HUES6 (cell line): ENCODE results near the gene C1orf50.

Experiments
- H3K27ac ChIP-seq: 2 replicates; pipeline ENCODE4 v1.7.0; 2013; ENCODE audit warnings: low read depth, mild to moderate bottlenecking, low read length, inconsistent platforms
- H3K27me3 ChIP-seq: 2 replicates; pipeline ENCODE4 v1.6.1; 2013; ENCODE audit warnings: low read length; ENCODE audit not compliant: control insufficient read depth, insufficient read depth
- H3K36me3 ChIP-seq: 2 replicates; pipeline ENCODE4 v1.6.1; 2013; ENCODE audit warnings: low read length; ENCODE audit not compliant: control insufficient read depth, insufficient read depth
- H3K4me1 ChIP-seq: 2 replicates; pipeline ENCODE4 v1.6.1; 2013; ENCODE audit warnings: low read length; ENCODE audit not compliant: control insufficient read depth, insufficient read depth
- H3K4me3 ChIP-seq: 2 replicates; pipeline ENCODE4 v1.5.1; 2013; ENCODE audit warnings: low read depth, low read length
- H3K9ac ChIP-seq: one replicate; pipeline ENCODE4 v1.6.1; 2013; ENCODE audit warnings: mild to moderate bottlenecking, low read length
- H3K9me3 ChIP-seq: 2 replicates; pipeline ENCODE4 v1.6.1; 2013; ENCODE audit warnings: low read depth, low read length; ENCODE audit not compliant: control insufficient read depth, insufficient read depth

The C1orf50 gene

DNA sequence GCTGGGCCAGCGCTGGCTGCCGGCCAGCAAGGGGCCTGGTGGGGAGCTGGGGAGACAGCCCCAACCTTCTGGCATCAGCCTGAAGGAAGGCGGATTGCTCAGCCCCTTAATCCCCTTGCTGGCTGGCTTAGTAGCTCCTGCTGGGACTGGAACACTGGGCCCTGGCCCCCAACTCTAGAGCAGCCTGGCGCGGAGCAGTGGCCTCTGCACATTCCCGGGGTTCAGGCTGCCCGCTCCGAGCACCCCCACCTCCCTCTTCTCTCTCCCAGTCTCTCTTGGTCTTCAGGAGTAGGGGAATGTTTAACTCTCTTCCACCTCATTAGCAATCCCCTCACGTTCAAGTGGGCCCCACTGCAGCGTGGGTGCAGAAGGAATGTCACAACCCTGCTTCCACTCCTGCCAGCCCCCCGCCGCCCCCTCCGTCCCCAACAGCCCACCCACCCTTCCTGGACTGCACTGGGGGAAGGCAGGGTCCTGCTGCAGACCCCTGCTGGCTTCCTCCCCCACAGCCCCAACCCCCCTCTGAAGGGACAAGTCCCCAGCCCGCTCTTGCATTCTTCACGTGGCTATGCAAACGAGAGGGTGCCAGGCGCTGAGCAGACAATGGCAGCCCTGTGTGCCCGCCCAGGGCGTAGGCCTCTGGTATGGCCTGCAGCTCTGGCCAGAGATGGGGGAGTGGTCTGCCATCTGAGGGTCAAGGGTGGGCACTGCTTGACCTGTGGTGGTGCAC, 26.0 kb upstream of the C1orf50 start:
- no peak overlapping the region for H3K4me3 ChIP-seq
- no peak overlapping the region; the same call in 1 of the 2 replicates for H3K27ac ChIP-seq
- H3K9ac ChIP-seq = peak overlapping the region; percentile 15
- no peaks in the 10 kb centered on the region for H3K9me3 ChIP-seq
- H3K27me3 ChIP-seq = no peaks in the 10 kb centered on the region
- H3K36me3 ChIP-seq = peaks cover 6% of the 10 kb centered on the region
- peaks cover 43% of the 10 kb centered on the region for H3K4me1 ChIP-seq

DNA sequence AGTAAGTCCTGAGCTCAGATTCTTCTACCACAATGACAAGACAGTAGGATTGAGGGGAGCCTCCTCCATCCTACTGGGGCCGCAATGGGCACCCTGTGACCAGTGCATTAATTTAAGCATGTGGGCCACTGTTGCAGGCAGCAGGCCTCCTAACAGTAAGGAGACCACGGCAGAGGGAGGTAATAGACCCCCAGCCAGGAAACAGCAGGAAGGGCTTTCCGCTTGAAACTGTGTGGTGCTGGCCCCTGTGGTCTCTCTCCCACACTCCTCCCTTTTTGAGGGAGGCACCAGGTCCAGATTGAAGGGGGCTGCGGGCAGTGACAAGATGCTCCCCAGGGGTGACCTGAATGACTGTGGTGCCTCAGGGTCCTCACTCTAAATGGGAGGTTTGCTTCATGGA, 25.3 kb upstream of the C1orf50 start:
- H3K4me3 ChIP-seq = no peak overlapping the region

DNA sequence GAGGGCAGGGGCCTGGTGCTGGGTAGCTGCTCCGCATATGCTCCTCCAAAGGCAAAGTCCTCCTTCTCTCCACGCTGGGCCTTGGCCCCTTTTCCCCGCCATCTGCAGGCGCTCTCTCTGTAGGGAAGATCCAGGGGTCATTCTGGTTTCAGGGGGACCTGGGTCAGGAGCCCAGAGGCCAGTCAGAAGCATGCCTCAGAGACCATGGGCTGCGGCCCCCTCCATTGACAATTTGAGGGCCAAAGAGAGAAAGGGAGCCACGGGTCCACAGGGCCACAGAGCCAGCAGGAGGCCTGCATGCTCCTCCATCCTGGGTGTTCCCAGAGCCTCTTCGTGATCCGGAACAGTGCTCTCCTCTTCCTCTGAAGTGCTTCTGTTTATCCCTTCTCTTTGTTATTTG, 24.9 kb upstream of the C1orf50 start:
- Histone ChIP-seq H3K4me1 (peaks cover 41% of the 10 kb centered on the region), H3K27ac (no peak overlapping the region), H3K4me3 (no peak overlapping the region), H3K9me3 (no peaks in the 10 kb centered on the region), H3K36me3 (peaks cover 16% of the 10 kb centered on the region), H3K27me3 (no peaks in the 10 kb centered on the region), H3K9ac (no peak overlapping the region)

More for the DNA sequence above, 25.3 kb upstream of the C1orf50 start:
- peaks cover 13% of the 10 kb centered on the region for H3K36me3 ChIP-seq
- H3K27me3 ChIP-seq = no peaks in the 10 kb centered on the region
- peaks cover 41% of the 10 kb centered on the region for H3K4me1 ChIP-seq
- H3K9me3 ChIP-seq = no peaks in the 10 kb centered on the region
- peak overlapping the region; percentile 15 for H3K9ac ChIP-seq
- no peak overlapping the region for H3K27ac ChIP-seq

DNA sequence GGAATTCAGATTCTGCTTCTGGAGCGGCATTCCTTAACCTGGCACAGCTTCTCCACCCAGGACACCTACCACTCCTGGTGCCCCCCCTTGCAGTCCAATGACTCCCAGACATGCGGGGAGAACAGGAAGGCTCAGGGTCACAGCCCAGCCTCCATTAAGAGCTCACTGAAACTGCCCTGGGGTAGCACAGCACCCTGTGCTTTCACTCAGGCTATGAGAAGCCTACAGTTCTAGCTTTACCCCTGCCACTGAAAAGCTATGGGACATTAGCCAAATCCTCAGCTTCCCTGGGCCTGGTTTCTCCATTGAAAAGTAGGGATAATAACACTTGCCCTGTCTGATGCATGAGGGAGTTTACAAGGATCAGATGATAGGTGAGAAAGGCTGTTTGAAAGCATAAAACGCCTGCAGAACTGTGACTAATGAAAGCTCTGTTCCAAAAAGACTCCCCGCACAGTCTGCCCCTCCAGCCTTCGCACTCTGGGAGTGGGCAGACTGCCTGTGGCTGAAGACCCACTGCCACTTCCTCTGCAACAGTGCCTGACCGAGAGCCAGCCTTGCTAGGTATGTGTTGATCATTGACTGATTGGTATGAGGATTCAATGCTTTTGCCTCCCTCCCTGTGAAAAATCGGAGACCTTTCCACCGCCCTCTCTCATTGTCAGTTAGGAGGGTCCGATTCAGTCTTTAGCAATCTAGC, 24.3 kb upstream of the C1orf50 start:
- no peaks in the 10 kb centered on the region for H3K9me3 ChIP-seq
- peaks cover 22% of the 10 kb centered on the region for H3K36me3 ChIP-seq
- H3K27me3 ChIP-seq = no peaks in the 10 kb centered on the region
- no peak overlapping the region for H3K4me3 ChIP-seq
- H3K4me1 ChIP-seq = peaks cover 41% of the 10 kb centered on the region
- no peak overlapping the region for H3K27ac ChIP-seq
- no peak overlapping the region for H3K9ac ChIP-seq

DNA sequence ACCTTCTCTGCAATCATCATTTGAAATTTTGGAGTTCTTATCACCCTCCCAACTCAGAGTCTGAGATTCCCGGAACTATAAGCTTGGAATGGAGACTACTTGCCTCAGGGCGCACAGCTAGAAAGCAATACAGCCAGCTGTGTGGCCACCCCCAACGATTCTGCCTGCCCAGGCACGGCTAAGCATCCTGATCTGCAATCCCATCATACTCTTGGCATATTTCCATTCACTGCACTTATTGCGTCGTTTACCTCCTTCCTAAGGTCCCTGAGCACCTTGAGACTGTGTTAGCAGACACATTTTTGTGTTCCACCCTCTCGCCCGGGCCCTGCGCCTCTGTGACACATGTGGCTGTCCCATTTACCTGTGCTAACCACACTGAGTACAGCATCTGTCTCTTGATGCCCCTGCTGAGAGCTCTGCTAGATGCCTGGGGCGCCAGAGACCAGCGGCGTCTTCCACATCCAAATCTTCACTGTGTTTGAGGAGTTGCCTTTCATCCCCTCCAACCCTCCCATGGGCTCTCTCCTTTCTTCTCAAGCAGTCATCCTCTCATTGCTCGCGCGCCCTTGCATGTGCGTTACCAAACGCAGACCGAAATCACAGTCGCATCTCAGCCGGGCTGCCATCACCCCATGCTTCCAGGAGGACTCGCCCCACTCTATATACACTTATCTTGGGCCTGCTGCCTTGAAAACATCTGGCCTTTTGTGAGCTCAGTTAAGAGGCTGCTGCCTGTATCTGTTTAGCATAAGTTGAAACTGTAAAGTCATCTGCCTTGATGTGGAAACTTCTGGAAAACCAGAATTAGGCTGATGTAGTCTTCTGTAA, 23.5 kb upstream of the C1orf50 start:
- H3K27ac ChIP-seq = no peak overlapping the region
- H3K36me3 ChIP-seq = peaks cover 30% of the 10 kb centered on the region
- H3K27me3 ChIP-seq = no peaks in the 10 kb centered on the region
- no peak overlapping the region for H3K9ac ChIP-seq
- no peaks in the 10 kb centered on the region for H3K9me3 ChIP-seq
- peaks cover 41% of the 10 kb centered on the region for H3K4me1 ChIP-seq
- no peak overlapping the region for H3K4me3 ChIP-seq

DNA sequence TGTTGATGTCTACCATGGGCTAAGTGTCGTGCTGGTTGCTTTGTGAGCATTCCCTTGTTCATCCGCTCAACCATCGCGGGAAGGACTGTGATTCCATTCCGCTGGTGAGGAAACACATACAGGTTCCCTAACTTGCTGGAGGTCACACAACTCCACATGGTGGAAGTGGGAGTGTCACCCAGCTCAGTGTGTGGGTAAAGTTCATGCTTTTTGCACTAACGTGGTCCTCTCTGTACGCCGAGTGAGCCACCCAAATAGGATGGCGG, 23.0 kb upstream of the C1orf50 start:
- Histone ChIP-seq H3K4me1 (peaks cover 36% of the 10 kb centered on the region), H3K27ac (no peak overlapping the region), H3K4me3 (no peak overlapping the region), H3K27me3 (no peaks in the 10 kb centered on the region), H3K36me3 (peaks cover 35% of the 10 kb centered on the region), H3K9me3 (no peaks in the 10 kb centered on the region), H3K9ac (no peak overlapping the region)

DNA sequence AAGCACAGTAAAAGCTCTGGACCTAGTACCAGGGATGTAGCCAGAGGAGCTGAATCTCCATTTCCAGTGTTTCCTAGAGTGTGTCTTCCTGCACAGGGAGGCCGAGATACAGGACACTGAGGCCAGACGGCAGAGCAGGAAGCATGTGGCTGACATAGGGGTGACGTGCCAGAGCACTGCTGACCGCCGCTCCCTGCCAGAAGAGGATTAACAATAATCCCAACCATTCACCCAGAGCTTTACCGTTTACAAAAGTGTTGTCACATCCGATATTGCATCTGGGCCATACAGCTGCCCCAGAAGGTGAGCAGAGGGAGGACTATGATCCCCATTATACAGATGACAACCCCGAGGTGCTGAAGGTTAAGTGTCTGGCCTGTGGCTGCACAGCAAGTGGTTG, 21.2 kb upstream of the C1orf50 start:
- peaks cover 20% of the 10 kb centered on the region for H3K4me1 ChIP-seq
- H3K27me3 ChIP-seq = no peaks in the 10 kb centered on the region
- no peak overlapping the region for H3K4me3 ChIP-seq
- H3K36me3 ChIP-seq = peaks cover 48% of the 10 kb centered on the region
- no peak overlapping the region for H3K27ac ChIP-seq
- H3K9me3 ChIP-seq = no peaks in the 10 kb centered on the region
- no peak overlapping the region for H3K9ac ChIP-seq

DNA sequence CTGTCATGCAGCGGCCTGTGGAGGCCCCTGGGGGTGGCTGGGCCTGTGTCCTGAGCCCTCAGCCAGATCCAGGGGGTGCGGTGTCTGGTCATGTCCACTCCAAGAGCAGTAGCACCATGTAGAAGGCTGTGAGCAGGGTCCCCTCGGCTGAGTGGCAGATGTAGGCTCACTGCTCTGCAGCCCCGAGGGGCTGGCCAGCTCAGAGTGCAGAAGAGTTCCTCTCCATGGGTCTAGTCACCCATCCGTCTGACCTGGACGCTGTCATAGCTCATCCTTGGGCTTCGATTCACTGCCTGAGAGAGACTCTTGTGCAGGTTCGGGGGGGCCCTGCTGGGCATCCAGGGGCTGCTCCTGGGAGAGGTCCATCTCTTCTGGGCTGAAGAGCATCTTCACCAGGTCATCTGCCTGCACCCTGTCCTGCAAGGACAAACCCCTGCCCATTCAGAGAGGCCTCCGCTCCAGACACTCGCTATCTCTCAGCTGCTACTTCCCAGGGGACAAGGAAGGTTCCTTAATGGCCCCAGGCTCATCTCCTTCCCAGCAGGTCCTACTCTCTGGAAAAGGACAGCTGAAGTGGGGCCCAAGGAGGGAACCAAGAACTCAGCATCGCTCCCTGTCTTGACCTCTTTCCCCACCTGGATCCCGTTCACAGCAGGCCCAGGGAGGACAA, 20.5 kb upstream of the C1orf50 start:
- H3K36me3 ChIP-seq = peaks cover 50% of the 10 kb centered on the region
- H3K4me1 ChIP-seq = peaks cover 14% of the 10 kb centered on the region
- H3K27me3 ChIP-seq = no peaks in the 10 kb centered on the region
- 0 out of 2 replicates have a peak, but pooled peaks cover under 1% of the 10 kb centered on the region for H3K9me3 ChIP-seq
- H3K4me3 ChIP-seq = no peak overlapping the region
- H3K27ac ChIP-seq = no peak overlapping the region
- no peak overlapping the region for H3K9ac ChIP-seq

DNA sequence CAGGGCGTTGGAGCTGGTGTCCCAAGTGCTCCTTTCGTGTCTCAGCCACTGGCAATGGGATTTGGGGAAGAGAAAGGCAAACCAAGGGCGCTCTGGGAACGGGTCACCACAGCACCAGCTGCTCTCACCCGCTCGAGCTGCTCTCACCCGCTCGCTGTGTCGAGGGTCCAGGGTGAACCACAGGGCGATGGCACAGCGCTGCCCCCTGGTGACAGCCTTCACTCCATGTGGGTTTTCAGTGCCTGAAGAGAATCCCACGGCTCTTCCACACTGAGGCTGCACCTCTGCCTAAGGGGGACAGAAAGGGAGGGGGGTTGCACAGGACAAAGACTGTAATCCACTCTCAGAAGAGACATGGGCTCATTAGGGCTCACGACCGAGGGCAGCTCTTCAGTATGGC, 19.9 kb upstream of the C1orf50 start:
- H3K9me3 ChIP-seq = peaks cover 6% of the 10 kb centered on the region; the same call in 1 of the 2 replicates
- H3K4me3 ChIP-seq = no peak overlapping the region
- H3K9ac ChIP-seq = no peak overlapping the region
- H3K4me1 ChIP-seq = peaks cover 9% of the 10 kb centered on the region; the same call in 1 of the 2 replicates
- no peak overlapping the region for H3K27ac ChIP-seq
- peaks cover 55% of the 10 kb centered on the region for H3K36me3 ChIP-seq
- H3K27me3 ChIP-seq = no peaks in the 10 kb centered on the region

DNA sequence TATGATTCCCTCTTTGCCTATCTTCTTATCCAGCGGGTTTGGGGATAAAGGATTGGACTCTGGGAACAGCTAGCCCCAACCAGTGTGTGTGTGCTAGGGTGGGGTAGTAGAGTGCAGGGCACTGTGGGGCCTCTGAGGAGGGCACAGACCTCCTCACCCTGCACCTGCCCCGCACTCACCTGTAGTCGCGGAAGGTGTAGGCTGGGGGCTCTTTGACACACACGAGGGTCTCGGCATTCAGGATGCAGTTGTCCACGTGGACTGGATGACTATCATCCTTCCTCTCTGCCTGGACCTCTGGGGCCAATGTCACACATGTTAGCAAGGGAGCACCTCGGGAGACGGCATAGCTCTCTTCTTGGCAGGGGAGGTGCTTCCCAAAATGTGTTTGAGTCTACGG, 19.0 kb upstream of the C1orf50 start:
- H3K9ac ChIP-seq = no peak overlapping the region
- no peaks in the 10 kb centered on the region for H3K27me3 ChIP-seq
- H3K36me3 ChIP-seq = peaks cover 64% of the 10 kb centered on the region
- H3K27ac ChIP-seq = no peak overlapping the region
- peaks cover 3% of the 10 kb centered on the region; the same call in 1 of the 2 replicates for H3K4me1 ChIP-seq
- H3K9me3 ChIP-seq = peaks cover 10% of the 10 kb centered on the region; the same call in 1 of the 2 replicates
- H3K4me3 ChIP-seq = no peak overlapping the region
